NOMO-1 treated with dmso at 0.1 percent for 144 hours (cell line): ENCODE data around the gene PJA1.

Experiments used
- DNase-seq: peaks from one replicate; lab custom pipeline; 2025; ENCODE audit not compliant: unreplicated experiment; lab: John Stamatoyannopoulos, UW

PJA1 gene

DNA sequence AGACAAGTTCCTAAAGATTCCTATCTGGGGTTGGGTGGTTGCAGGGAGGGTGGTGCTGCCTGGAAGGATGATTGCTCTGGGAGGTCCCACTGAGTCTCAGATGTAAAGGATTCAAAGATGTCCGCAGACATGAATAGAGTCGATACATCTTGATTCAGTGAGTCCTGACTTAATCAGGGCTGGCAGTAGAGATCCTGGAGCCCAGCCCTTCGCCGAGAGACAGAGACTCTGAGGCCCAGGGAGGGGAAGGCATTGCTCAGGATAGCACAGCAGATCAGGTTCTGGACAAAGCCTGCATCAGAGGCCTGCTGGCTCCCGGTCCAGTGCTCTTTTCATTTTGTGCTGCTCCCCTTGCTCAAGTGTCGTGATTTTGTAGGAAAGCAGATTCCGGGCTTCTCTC, 21.7 kb downstream of the PJA1 start:
- no peak for DNase-seq

GRCh38 chrX:69142788-69143469, 22.3 kb downstream of the PJA1 start:
- DNase-seq = no peak

- no peak for DNase-seq
Observed at GRCh38 chrX:69140837-69141236, 24.4 kb downstream of the PJA1 start.

DNA sequence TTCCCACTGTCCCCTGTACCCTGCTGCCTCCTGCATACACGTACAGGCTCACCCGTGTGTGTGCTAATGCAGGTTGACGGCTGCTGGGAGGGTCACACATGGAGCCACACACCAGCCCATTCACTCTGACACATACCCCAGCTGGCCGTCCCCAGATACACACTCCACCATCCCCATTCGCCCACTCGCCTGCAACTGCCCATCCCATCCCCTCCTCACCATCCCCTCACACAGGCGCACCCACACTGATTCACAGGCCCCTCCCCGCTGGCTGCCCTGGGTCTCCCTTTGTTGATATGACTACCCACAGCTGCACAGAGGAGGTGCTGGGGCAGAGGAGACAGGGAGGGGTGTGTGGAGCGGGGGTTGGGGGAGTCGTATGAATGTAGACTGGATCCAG, 25.7 kb downstream of the PJA1 start:
- DNase-seq = no peak

DNA sequence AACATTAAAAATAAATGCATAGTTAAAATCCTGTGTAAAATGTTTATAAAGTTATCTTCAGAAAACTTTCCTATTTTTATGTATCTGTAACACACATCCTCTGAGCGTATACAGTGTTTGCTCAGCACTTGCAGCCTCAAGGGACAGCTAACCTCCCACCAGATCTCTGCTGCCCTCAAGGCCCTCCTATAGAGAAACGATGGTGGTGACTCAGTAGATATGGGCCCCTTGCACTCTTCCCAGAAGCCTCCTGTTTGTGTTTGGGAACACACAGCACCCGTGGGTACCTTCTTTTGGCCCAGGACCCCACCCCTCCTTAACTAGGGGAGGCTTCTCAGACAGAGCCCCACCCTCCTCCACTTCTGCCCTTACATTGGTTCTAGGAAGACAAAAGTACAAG, 26.7 kb downstream of the PJA1 start:
- DNase-seq = no peak

DNA sequence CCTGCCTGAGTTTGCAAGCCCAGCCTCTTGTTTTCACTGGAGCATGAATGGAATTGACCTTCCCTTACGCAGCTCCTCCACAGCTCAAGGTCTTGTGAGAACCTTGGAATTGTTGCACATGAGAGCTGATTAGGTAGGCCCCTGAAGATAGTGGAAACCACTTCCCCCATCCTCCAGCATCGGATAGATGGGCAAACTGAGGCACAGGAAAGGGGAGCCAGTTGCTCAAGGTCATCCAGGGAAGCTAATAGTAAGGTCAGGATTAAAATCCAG, 27.2 kb downstream of the PJA1 start:
- DNase-seq = no peak

DNA sequence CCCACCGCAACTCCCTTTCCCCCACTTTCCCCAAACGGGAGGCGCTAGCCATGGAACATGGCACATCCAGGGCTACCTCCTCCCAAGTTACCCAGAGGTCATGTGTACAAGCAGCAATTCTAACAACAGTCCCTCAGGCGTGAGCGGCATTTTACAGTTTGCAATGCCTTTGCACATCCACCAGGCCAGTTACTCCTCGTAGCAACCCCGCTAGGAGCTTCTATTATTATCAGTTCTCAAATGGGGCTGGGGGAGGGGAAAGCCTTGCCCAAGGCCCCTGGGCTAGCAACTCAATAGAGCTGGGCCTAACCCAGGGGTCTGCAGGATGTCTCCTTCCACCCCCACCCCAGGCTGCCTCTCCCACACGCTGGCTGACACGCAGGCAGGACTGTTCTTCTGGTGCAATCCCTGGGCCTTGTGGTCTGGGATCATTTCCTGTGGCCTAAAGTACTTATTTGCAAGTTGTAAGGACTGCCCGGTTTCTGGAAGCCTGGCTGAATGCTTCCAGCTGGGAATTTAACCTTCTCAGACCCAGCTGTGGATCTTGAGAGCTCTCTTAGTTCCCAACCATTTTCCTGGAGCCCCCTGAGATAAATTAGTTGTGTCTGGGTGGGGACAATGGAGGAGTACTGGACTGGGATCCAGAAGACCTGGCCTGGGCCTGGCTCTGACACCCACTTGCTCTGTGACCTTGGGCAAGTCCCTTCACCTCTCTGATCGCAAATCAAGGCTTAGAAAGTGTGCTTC, 27.7 kb downstream of the PJA1 start:
- DNase-seq = no peak

GRCh38 chrX:69136546-69137331, 28.5 kb downstream of the PJA1 start:
- DNase-seq = no peak

- DNase-seq = peak; percentile 8
Observed at GRCh38 chrX:69133921-69134542, 31.2 kb downstream of the PJA1 start.

- DNase-seq = no peak
Observed at GRCh38 chrX:69131886-69132285, 33.4 kb downstream of the PJA1 start.

DNA sequence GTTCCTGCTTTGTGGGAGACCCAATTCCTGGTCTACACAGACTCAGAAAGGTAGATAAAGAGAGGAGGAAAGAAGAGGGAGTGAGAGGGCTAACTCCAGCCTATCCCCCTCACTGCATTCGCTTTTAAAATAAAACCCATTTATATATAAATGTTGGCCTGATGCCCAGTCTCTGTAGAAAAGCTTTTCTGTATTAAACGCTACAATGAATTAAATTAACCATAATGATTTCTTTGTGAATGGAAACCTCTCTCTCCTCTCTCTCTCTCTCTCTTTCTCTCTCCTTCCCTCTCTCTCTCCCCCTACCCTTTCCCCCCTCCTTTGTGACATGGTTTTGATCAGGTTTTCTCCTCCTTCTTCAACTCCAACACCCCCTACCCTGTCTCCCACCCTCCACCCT, 34.8 kb downstream of the PJA1 start:
- DNase-seq = no peak

GRCh38 chrX:69128588-69128987, 36.7 kb downstream of the PJA1 start:
- no peak for DNase-seq

DNA sequence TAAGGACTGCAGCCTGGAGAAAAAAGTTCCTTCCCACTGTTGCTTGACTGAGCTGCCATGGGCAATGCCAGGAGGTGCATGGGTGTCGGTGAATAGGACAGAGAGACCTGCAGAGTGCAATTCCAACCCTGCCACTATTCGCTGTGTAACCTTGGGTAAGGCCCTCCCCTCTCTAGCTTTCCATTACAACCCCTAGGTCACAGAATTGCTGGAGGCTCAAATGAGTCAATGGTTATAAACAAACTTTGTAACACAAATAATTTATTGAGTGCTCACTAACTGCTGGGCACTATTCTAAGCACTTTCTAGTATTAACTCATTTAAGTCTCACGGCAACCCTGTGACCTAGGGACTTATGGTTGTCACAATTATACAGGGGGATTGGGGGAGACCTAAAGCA, 37.8 kb downstream of the PJA1 start:
- DNase-seq = no peak

- no peak for DNase-seq
Observed at GRCh38 chrX:69126642-69127041, 38.6 kb downstream of the PJA1 start.

GRCh38 chrX:69125094-69125493, 40.2 kb downstream of the PJA1 start:
- no peak for DNase-seq

DNA sequence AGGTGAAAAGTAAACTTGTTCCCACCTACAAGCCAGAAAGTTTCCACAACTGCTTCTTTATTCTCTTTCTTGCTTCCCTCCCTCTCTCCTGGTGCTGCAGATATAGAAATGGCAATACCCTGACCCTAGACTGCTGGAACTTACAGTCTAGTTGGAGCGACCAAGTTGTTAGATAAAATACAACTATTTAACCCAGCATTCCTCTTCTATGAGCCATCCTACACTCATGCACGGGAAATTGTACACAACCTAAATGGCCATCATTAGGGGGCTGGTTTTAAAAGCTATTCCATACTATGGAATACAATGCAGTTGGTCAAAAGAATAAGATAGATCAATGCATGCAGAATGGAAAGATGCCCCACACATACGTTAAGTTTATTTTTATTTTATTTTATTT, 41.1 kb downstream of the PJA1 start:
- no peak for DNase-seq

DNA sequence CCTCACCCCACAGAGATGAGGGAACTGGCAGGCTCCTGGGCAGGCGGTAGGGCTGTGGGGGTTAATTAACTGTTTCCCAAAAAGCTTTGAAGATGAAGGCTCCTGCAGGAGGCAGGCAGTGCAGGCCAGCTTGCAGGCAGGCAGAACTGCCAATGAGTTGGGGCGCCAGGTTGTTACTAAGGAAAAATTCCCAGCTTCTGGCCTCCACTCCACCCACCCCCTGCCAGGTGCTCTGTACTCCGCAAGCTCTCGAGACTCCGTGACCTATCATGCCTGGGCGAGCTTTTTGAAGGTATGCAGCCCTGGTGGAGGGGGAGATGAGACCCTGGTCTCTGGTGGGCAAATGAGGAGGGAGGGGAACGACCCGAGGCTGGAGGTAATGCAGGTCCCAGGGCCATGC, 41.8 kb downstream of the PJA1 start:
- DNase-seq = no peak

DNA sequence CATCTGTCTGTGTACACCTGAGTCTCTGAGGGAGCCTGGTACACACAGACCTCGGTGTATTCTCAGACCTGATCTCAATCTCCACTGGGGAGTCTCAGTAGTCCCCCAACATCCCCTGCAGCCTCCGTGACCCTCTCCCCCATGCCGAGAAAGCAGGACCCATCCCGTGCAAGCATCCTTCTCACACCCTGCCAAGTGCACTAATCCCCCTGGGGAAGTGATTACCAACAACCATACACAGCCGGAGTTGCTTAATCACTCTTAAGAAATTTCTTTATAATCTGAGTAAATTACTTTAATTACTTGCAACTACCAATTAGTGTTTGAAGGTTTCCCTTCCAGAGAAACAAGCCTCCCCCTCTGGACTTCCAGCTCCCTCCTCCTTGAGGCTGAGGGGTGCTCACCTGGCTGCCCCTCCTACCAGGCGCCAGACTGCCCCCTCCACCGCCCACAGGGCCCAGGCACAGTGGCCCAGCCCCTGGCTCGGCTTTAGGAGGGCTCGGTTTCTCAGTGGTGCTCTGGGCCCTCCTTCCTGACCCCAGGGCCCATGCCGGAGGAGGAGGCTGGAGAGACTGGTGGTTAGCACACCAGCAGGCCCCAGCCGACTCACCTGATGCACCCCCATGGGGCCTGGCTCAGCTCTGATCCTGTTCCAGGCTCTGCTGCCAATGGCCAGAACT, 43.8 kb downstream of the PJA1 start:
- DNase-seq = no peak

DNA sequence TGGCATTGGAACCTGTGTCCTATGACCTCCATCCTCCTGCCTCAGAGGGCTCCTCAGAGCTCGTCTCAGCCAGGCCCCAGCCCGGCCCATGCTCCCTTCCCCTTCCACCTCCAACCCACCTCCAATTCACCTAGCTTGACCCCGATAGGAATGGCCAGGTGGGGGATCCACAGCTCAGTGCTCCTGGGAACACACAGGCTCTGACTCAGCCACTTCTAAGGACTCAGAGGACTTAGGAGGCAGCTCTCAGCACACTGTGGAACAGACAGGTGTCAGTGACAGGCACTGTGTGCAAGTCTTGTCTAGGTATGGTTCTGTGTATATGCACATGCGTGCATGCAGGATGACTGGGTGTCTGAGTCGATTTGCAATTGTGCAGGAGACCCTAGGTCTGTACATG, 44.8 kb downstream of the PJA1 start:
- DNase-seq = no peak

DNA sequence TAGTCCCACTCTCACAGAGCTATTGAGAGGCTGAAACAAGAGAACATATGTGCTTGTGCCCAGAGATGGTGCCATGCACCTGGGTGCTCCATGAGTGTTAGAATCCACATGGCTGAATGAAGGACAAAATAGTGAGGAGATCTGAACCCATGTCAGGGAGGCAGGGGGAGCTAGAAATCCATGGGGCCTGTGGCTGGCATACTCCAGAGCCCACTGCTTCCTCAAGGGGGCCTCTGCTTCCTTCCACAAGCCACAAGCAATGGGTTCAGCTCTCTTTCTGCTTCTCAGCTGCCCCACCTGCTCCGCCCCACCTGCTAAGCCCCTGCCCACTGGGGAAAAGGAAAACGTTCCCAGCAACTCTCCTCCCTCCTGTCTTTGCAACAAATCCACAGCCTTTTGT, 46.1 kb downstream of the PJA1 start:
- no peak for DNase-seq

- DNase-seq = no peak
Observed at GRCh38 chrX:69117876-69118526, 47.3 kb downstream of the PJA1 start.
